ENCODE data around the gene STAB1. TPM values are rescaled to one million over a fixed set of nuclear protein-coding genes. Genes with fewer than 3 reads are reported as not detected.

Gene STAB1
- polyA plus RNA-seq, 1 donor (not counting 4 experiments of a cell fraction or from before 2014, with no cell fraction given): not detected

GRCh38 chr3:52561028-52561747 is 66.0 kb downstream of the STAB1 start:
- dilution Hi-C loops (cut with MboI; ENCODE audit: extremely low pct_ligation_motif_present, low sequenced_read_pairs): no loop called here
- Histone ChIP-seq H3K79me2 (ENCODE audit: control insufficient read depth, insufficient read depth, low read length) (no peaks in the 10 kb centered on the region), H3K9me3 (ENCODE audit: control insufficient read depth, low read depth, low read length) (no peaks in the 10 kb centered on the region), H3K4me1 (ENCODE audit: control insufficient read depth, extremely low read depth, insufficient read depth, low read length) (no peaks in the 10 kb centered on the region), H2AFZ (ENCODE audit: control insufficient read depth, low read length) (no peak overlapping the region), H3K9ac (ENCODE audit: control insufficient read depth, extremely low read depth, insufficient read depth, low read length) (no peak overlapping the region), H3K27ac (ENCODE audit: control insufficient read depth, insufficient read depth, low read length) (no peak overlapping the region), H3K9me1 (ENCODE audit: control insufficient read depth, extremely low read depth, insufficient read depth, low read length) (no peaks in the 10 kb centered on the region), H3K27me3 (ENCODE audit: control insufficient read depth, extremely low read depth, insufficient read depth, low read length) (no peaks in the 10 kb centered on the region), H4K20me1 (ENCODE audit: control insufficient read depth, extremely low read depth, insufficient read depth, low read length) (no peaks in the 10 kb centered on the region), H3K36me3 (ENCODE audit: control insufficient read depth in 2 of 2, extremely low read depth in 1 of 2, insufficient read depth in 2 of 2, low read length in 2 of 2) (peaks cover 19 to 21% of the 10 kb centered on the region in 2 experiments), H3K4me2 (ENCODE audit: control insufficient read depth, extremely low read depth, insufficient read depth, low read depth, low read length) (no peak overlapping the region), H3K4me3 (ENCODE audit: control insufficient read depth in 2 of 3, extremely low read depth in 1 of 3, insufficient read depth in 2 of 3, low read depth in 1 of 3, low read length in 3 of 3) (no peak overlapping the region)
- no peak for FAIRE-seq
- TF ChIP-seq EZH2 (IDR thresholded peaks at IDR 0.05; ENCODE audit: low read length): no peak
- TF ChIP-seq CTCF (optimal IDR thresholded peaks at IDR 0.05 in 1 of 3, IDR thresholded peaks at IDR 0.05 in 1 of 3, conservative IDR thresholded peaks at IDR 0.05 in 1 of 3; ENCODE audit: extremely low read depth in 1 of 3, insufficient read depth in 2 of 3, low read length in 3 of 3): no peak
- no peak for DNase-seq (ENCODE audit: low read depth, low spot score)

GRCh38 chr3:52563984-52564383 is 68.8 kb downstream of the STAB1 start:
- Histone ChIP-seq H3K27me3 (ENCODE audit: control insufficient read depth, extremely low read depth, insufficient read depth, low read length) (no peaks in the 10 kb centered on the region), H2AFZ (ENCODE audit: control insufficient read depth, low read length) (no peak overlapping the region), H3K9me1 (ENCODE audit: control insufficient read depth, extremely low read depth, insufficient read depth, low read length) (no peaks in the 10 kb centered on the region), H3K79me2 (ENCODE audit: control insufficient read depth, insufficient read depth, low read length) (no peaks in the 10 kb centered on the region), H3K9me3 (ENCODE audit: control insufficient read depth, low read depth, low read length) (no peaks in the 10 kb centered on the region), H4K20me1 (ENCODE audit: control insufficient read depth, extremely low read depth, insufficient read depth, low read length) (no peaks in the 10 kb centered on the region), H3K27ac (ENCODE audit: control insufficient read depth, insufficient read depth, low read length) (no peak overlapping the region), H3K36me3 (ENCODE audit: control insufficient read depth in 2 of 2, extremely low read depth in 1 of 2, insufficient read depth in 2 of 2, low read length in 2 of 2) (peaks cover 13 to 15% of the 10 kb centered on the region in 2 experiments), H3K4me1 (ENCODE audit: control insufficient read depth, extremely low read depth, insufficient read depth, low read length) (no peaks in the 10 kb centered on the region), H3K4me2 (ENCODE audit: control insufficient read depth, extremely low read depth, insufficient read depth, low read depth, low read length) (no peak overlapping the region), H3K4me3 (ENCODE audit: control insufficient read depth in 2 of 3, extremely low read depth in 1 of 3, insufficient read depth in 2 of 3, low read depth in 1 of 3, low read length in 3 of 3) (no peak overlapping the region), H3K9ac (ENCODE audit: control insufficient read depth, extremely low read depth, insufficient read depth, low read length) (no peak overlapping the region)
- no peak for DNase-seq (ENCODE audit: low read depth, low spot score)
- no peak for FAIRE-seq
- TF ChIP-seq EZH2 (IDR thresholded peaks at IDR 0.05; ENCODE audit: low read length): no peak
- dilution Hi-C loops (cut with MboI; ENCODE audit: extremely low pct_ligation_motif_present, low sequenced_read_pairs): no loop called here
